Tracheal epithelial cell (primary cell): Measurements from ENCODE around the gene HLA-DPA1. TPM values are rescaled to one million over a fixed set of nuclear protein-coding genes. Genes with fewer than 3 reads are reported as not detected.

Experiments
- total RNA-seq: library from RNA; depleted of rRNA; stranded (reverse); fragments of >200 nt; gene quantifications from 2 replicates; pipeline ENCODE4 v1.2.1, GENCODE V29; 2014

Gene HLA-DPA1
- 3.6 and 4.5 TPM in 2 replicates for total RNA-seq

GRCh38 chr6:33073431-33073871 is at the start of gene HLA-DPA1:
Gene HLA-DPA1, minus strand, starts transcription at chr6:33073649.

DNA sequence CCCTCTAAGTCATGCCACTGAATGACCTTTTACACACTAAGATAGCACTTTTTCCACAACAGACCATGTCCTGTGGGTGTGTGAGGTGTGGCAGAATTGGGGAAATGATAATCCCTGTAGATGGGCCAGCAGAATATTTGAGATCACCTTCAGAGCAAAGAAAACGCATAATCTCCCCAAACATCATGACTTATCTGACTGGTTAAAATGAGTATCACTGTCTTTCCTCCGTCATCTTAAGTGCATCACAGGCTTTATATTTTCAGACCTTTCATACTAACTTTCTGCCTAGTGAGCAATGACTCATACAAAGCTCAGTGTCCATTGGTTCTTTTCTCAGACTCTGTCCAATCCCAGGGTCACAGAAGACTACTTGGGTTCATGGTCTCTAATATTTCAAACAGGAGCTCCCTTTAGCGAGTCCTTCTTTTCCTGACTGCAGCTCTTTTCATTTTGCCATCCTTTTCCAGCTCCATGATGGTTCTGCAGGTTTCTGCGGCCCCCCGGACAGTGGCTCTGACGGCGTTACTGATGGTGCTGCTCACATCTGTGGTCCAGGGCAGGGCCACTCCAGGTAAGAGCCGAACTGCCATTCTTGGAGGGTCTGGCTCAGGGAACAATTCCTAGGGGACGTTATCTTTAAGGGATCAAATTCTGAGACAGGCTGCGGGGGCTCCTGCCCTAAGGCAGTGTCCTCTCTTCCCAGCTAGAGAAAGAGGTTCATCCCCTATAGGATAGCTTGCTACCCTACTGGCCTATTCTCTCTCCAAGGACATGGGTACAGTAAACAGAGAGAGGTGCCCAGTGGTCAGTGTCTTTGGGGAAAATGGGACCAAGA is 2.3 kb upstream of the HLA-DPA1 start, which contains the start of gene HLA-DPB1:
Gene HLA-DPB1, plus strand, starts transcription at position 423 of the 838 bp plus-strand sequence. Its CDS starts 52 bp downstream, at position 475.

Other genes with a start within 250 kb of the HLA-DPA1 start
- 19.4 and 32.8 TPM in 2 replicates for gene TAP2, start 234.9 kb downstream of the HLA-DPA1 start, total RNA-seq
- gene PSMB8, start 229.6 kb downstream of the HLA-DPA1 start, total RNA-seq: 16.0 and 48.4 TPM in 2 replicates
- 43.5 and 87.0 TPM in 2 replicates for gene TAP1, start 219.9 kb downstream of the HLA-DPA1 start, total RNA-seq
- gene PSMB9, start 219.5 kb downstream of the HLA-DPA1 start, total RNA-seq: 3.4 and 16.1 TPM in 2 replicates
- 0.64 and 0.96 TPM in 2 replicates for gene HLA-DMB, start 132.6 kb downstream of the HLA-DPA1 start, total RNA-seq
- 1.2 and 1.5 TPM in 2 replicates for gene HLA-DMA, start 120.6 kb downstream of the HLA-DPA1 start, total RNA-seq
- gene BRD2, start 105.1 kb downstream of the HLA-DPA1 start, total RNA-seq: 48.9 and 66.1 TPM in 2 replicates
- gene HLA-DOA, start 64.1 kb downstream of the HLA-DPA1 start, total RNA-seq: 0.24 TPM in 1 of 2 replicates, not detected in the other
- gene HLA-DPB1, start 2.3 kb upstream of the HLA-DPA1 start, total RNA-seq: 1.1 and 3.6 TPM in 2 replicates
- gene COL11A2, start 118.8 kb upstream of the HLA-DPA1 start, total RNA-seq: 0.24 and 0.43 TPM in 2 replicates
- gene RXRB, start 127.0 kb upstream of the HLA-DPA1 start, total RNA-seq: 15.2 and 18.1 TPM in 2 replicates
- 43.1 and 60.0 TPM in 2 replicates for gene SLC39A7, start 127.2 kb upstream of the HLA-DPA1 start, total RNA-seq
- 48.0 and 64.6 TPM in 2 replicates for gene HSD17B8, start 131.0 kb upstream of the HLA-DPA1 start, total RNA-seq
- 24.5 and 31.6 TPM in 2 replicates for gene RING1, start 134.9 kb upstream of the HLA-DPA1 start, total RNA-seq
- 17.5 and 24.1 TPM in 2 replicates for gene VPS52, start 198.2 kb upstream of the HLA-DPA1 start, total RNA-seq
- 4,554 and 7,694 TPM in 2 replicates for gene RPS18, start 198.4 kb upstream of the HLA-DPA1 start, total RNA-seq
- 3.6 and 11.1 TPM in 2 replicates for gene B3GALT4, start 203.5 kb upstream of the HLA-DPA1 start, total RNA-seq
- gene WDR46, start 215.6 kb upstream of the HLA-DPA1 start, total RNA-seq: 101 and 139 TPM in 2 replicates
- gene PFDN6, start 216.0 kb upstream of the HLA-DPA1 start, total RNA-seq: 42.2 and 47.1 TPM in 2 replicates
- gene RGL2, start 225.3 kb upstream of the HLA-DPA1 start, total RNA-seq: 42.9 and 45.8 TPM in 2 replicates
- gene TAPBP, start 240.4 kb upstream of the HLA-DPA1 start, total RNA-seq: 38.6 and 108 TPM in 2 replicates
- gene ZBTB22, start 244.1 kb upstream of the HLA-DPA1 start, total RNA-seq: 13.9 and 14.2 TPM in 2 replicates
- gene DAXX, start 249.3 kb upstream of the HLA-DPA1 start, total RNA-seq: 27.5 and 49.6 TPM in 2 replicates